Measurements from ENCODE around the gene VANGL2. TPM values are rescaled to one million over a fixed set of nuclear protein-coding genes. Genes with fewer than 3 reads are reported as not detected.

The VANGL2 gene
- total and polyA plus RNA-seq, 2 of the 8 experiments (the other 6 are each of a cell fraction or from before 2014, with no cell fraction given): 62.5 to 118 TPM

- no peak overlapping the region for H4K5ac ChIP-seq (ENCODE audit: insufficient read length, low read depth, low read length)
- no peak overlapping the region for H2BK12ac ChIP-seq (ENCODE audit: low read depth, low read length)
- H2AFZ ChIP-seq (ENCODE audit: low read length): no peak overlapping the region
- H4K20me1 ChIP-seq (replicated peaks in 1 of 2; ENCODE audit: control insufficient read depth in 1 of 2, insufficient read depth in 2 of 2, low read length in 2 of 2): peaks cover 0 to 3% of the 10 kb centered on the region in 2 experiments
- H3K14ac ChIP-seq (ENCODE audit: insufficient read length): no peak overlapping the region
- no peak overlapping the region for H2BK5ac ChIP-seq (ENCODE audit: low read depth, low read length)
- FAIRE-seq (no peak), DNase-seq (ENCODE audit: low read depth in 1 of 2, low spot score in 2 of 2) (no peak)
- peaks cover 20 to 53% (median 45%) of the 10 kb centered on the region in 4 experiments for H3K36me3 ChIP-seq (ENCODE audit: control insufficient read depth in 2 of 4, insufficient read depth in 4 of 4, low read length in 3 of 4)
- no peak overlapping the region for H3K56ac ChIP-seq (replicated peaks; ENCODE audit: insufficient read length, low read depth, low read length)
- no peak overlapping the region for H3K9ac ChIP-seq (replicated peaks in 1 of 4; ENCODE audit: extremely low read depth in 1 of 4, low read depth in 3 of 4, low read length in 3 of 4)
- no peak overlapping the region for H4K91ac ChIP-seq (replicated peaks; ENCODE audit: insufficient read length, low read length)
- TF ChIP-seq BCL11A (IDR thresholded peaks at IDR 0.05; ENCODE audit: low read depth in 2 of 2, low read length in 2 of 2): no peak
- TF ChIP-seq SIN3A (conservative IDR thresholded peaks at IDR 0.05 in 1 of 2, IDR thresholded peaks at IDR 0.05 in 1 of 2; ENCODE audit: low read depth in 1 of 2, low read length in 2 of 2): no peak
- TF ChIP-seq GTF2F1 (IDR thresholded peaks at IDR 0.05; ENCODE audit: borderline replicate concordance, low read depth, low read length): no peak
- no peak for TF ChIP-seq POU5F1 (IDR thresholded peaks at IDR 0.05; ENCODE audit: low read depth, low read length)
- H2BK15ac ChIP-seq (ENCODE audit: low read length): no peak overlapping the region
- WGBS, 2 experiments (ENCODE audit: extremely low coverage in 1 of 2, insufficient coverage in 1 of 2, insufficient read length in 1 of 2, insufficient replicate concordance in 2 of 2, low coverage in 1 of 2, low lambda C conversion rate in 2 of 2, missing lambda C conversion rate in 1 of 2): 92% methylated on average over 7 of the region's 7 CpGs; no CpG with 5 or more reads in 1 of the 2 experiments
- H3K27ac ChIP-seq (ENCODE audit: low read depth, low read length): no peak overlapping the region
- no peaks in the 10 kb centered on the region for H3K79me1 ChIP-seq (ENCODE audit: low read depth, low read length)
- H3K4me3 ChIP-seq (ENCODE audit: extremely low read depth in 1 of 4, insufficient read depth in 2 of 4, low read depth in 3 of 4, low read length in 4 of 4): no peak overlapping the region
- no peaks in the 10 kb centered on the region for H3K23me2 ChIP-seq (ENCODE audit: low read depth, low read length)
- no peak overlapping the region for H2BK120ac ChIP-seq (replicated peaks; ENCODE audit: low read depth, low read length)
- CTCF ChIA-PET (ENCODE audit: partially characterized antibody): interaction anchor here (0.6 to 26.0 kb wide), 10 partner anchors 7 to 234 kb away, joined by 3 to 683 read pairs (median 4); partner anchors contain the start of gene NHLH1
- POLR2A ChIA-PET (ENCODE audit: partially characterized antibody): interaction anchor here (0.9 to 17.2 kb wide), 2 partner anchors 10 to 18 kb away, joined by 3 to 244 read pairs; partner anchors contain the start of gene NHLH1
- no peak overlapping the region for H2AK5ac ChIP-seq (ENCODE audit: low read depth, low read length)
- H3K4me2 ChIP-seq (ENCODE audit: insufficient read depth in 1 of 2, low read depth in 2 of 2, low read length in 2 of 2): no peak overlapping the region
- H2BK20ac ChIP-seq (ENCODE audit: low read length): no peak overlapping the region
- H3K27me3 ChIP-seq (replicated peaks in 1 of 4; ENCODE audit: control insufficient read depth in 3 of 4, extremely low read depth in 1 of 4, insufficient read depth in 3 of 4, low read length in 3 of 4): no peaks in the 10 kb centered on the region
- no peak overlapping the region for H4K8ac ChIP-seq (ENCODE audit: extremely low read depth, insufficient read depth, low read length)
- no peak overlapping the region for H3K18ac ChIP-seq (ENCODE audit: extremely low read depth, low read length)
- no peak overlapping the region for H3K23ac ChIP-seq (ENCODE audit: insufficient read length)
- H3K4ac ChIP-seq (replicated peaks; ENCODE audit: insufficient read length, low read depth, low read length): no peak overlapping the region
- no peaks in the 10 kb centered on the region for H3K9me3 ChIP-seq (ENCODE audit: insufficient read depth in 2 of 2, low read depth in 1 of 2, low read length in 1 of 2)
- H3K4me1 ChIP-seq (replicated peaks in 1 of 4; ENCODE audit: control insufficient read depth in 3 of 4, insufficient read depth in 4 of 4, low read length in 3 of 4): peaks cover 0 to 3% (median 3%) of the 10 kb centered on the region in 4 experiments; a peak in 4 of 7 replicates
- no peaks in the 10 kb centered on the region for H3K79me2 ChIP-seq (ENCODE audit: control insufficient read depth in 1 of 2, insufficient read depth in 2 of 2, low read length in 2 of 2)
Measured at GRCh38 chr1:160357286-160358002, 42.9 kb upstream of the VANGL2 start.
